ENCODE data around the gene TENM4.

TENM4 gene

DNA sequence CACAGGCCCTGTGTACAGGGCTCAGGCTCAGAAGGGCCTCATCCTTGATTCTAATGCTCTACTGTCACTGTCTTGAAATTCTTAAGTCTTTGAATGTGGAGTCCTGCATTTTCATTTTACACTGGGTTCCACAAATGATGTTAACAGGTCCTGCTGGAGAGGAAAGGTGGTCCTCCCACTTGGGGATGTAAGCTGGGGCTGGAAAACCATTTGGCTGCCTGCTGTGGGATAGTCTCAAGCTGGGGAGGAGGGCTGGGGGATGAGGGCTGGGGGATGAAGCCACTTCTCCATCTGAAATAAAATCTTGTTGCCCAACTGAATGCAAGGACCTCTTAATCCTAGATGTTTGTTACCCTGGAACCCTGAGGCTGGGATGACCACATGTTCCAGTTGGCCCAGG lies 423.0 kb downstream of the TENM4 start:
- no peak for TF ChIP-seq CTCF (conservative IDR thresholded peaks at IDR 0.05; ENCODE audit: low read length)
- no peak overlapping the region for H3K4me3 ChIP-seq (ENCODE audit: low read length)
- no peak for DNase-seq (ENCODE audit: low read depth)

- DNase-seq (ENCODE audit: low read depth), result peak; percentile 29
- no peak overlapping the region for H3K4me3 ChIP-seq (ENCODE audit: low read length)
- TF ChIP-seq CTCF (conservative IDR thresholded peaks at IDR 0.05; ENCODE audit: low read length), result no peak
Measured at GRCh38 chr11:79013509-79013908, 427.3 kb downstream of the TENM4 start.

DNA sequence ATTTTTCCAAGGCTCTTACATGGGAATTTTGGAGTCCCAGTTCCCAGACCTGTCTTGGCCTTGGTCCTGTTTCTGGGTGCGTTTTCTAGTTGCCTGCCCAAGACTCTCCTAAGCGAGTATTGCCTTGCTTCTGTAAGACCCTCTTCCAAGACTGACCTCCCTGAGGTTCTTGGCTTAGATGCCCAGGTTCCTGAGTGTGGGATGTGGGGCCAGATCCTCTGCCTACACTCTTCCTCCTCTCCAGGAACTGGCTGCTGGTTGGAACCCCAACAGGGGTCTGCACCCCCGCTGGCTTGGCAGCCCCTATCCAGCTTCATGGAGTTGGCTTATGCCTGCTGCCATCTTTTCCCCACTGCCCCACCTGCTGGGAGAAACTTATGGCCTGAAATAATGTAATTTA lies 429.5 kb downstream of the TENM4 start:
- DNase-seq (ENCODE audit: low read depth), result no peak
- H3K4me3 ChIP-seq (ENCODE audit: low read length), result no peak overlapping the region
- TF ChIP-seq CTCF (conservative IDR thresholded peaks at IDR 0.05; ENCODE audit: low read length), result no peak

DNA sequence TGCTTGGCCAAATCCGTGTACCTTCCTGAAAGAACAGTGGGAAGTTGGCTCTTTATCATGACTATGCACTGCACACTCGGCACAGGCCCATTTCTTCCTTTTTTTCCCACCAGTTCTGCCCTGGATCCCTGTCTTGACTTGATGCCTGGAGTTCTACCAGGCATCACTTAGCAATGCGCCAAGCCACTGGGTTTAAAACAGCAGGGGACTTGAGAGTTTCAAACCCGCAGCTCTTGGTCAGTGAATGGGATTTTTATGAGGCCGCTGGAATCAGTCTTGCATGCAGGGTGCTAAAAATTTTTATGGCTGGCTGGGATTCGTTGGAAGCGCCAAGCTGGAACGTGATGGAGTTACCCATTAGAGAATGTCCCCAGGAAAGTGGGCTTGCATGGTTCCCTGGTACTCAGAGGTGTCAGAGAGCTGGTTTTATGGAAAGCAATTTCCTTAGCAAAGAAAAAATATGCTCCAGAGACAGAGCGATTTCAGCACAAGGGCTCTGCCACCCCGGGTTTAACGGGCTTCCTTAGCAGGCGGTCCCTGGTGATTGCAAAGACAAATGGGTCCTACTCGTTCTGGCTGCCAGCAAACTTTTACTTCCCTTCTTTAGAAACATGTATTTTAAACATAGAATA lies 432.9 kb downstream of the TENM4 start:
- no peak for TF ChIP-seq CTCF (conservative IDR thresholded peaks at IDR 0.05; ENCODE audit: low read length)
- H3K4me3 ChIP-seq (ENCODE audit: low read length), result no peak overlapping the region
- no peak for DNase-seq (ENCODE audit: low read depth)

DNA sequence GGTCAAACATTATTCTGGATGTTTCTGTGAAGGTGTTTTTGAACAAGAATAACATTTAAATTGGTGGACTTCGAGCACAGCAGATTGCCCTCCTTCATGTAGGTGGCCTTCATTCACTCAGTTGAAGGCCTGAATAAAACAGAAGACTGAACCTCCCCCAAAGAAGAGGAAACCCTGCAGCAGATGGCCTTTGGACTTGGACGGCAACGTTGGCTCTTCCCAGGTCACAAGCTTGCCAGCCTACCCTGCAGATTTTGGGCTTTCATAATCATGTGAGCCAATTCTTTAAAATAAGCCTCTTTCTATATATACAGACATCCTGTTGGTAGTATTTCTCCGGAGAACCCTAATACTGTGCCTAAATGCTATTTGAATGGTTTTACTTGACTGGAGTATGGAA lies 434.0 kb downstream of the TENM4 start:
- DNase-seq (ENCODE audit: low read depth), result no peak

DNA sequence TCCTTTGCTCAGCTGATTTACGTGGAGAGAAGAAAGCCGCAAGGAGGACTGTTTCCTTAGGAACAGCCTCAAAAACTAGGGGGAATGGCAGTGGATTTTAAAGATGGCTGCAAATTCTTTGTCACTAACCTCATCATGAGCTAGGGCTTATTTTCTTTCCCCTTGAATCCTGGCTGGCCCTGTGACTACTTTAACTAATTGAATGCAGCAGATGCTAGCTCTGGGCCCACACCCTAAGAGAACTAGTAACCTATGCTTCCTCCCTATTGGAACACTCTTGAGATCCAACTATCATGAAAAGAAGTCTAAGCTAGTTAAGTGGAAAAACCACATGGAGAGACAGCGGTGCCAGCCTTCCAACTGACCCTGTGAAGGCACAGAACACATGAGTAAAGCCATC lies 444.8 kb downstream of the TENM4 start:
- no peak overlapping the region for H3K4me3 ChIP-seq (ENCODE audit: low read length)
- DNase-seq (ENCODE audit: low read depth), result no peak
- no peak for TF ChIP-seq CTCF (conservative IDR thresholded peaks at IDR 0.05; ENCODE audit: low read length)

More for the DNA sequence above, 434.0 kb downstream of the TENM4 start:
- no peak overlapping the region for H3K4me3 ChIP-seq (ENCODE audit: low read length)
- no peak for TF ChIP-seq CTCF (conservative IDR thresholded peaks at IDR 0.05; ENCODE audit: low read length)

DNA sequence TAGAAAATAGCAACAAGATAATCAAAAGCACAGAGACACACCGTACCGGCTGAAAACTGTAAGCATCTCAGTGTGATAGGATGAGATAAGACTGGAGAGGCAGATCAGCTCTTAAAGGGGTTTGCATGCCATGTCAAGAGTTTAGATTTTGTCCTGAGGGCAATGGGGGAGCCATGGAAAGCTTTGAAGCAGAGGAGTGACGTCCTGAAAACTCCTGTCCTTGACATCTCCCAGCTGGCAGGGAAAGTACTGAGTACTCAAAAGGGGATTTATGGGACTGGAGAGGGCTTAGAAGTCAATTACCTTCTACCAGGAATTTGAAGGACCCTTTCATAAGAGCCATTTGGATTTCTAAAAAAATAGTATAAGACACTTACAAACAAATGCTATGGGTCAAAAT lies 445.7 kb downstream of the TENM4 start:
- H3K4me3 ChIP-seq (ENCODE audit: low read length), result no peak overlapping the region
- DNase-seq (ENCODE audit: low read depth), result no peak
- TF ChIP-seq CTCF (conservative IDR thresholded peaks at IDR 0.05; ENCODE audit: low read length), result no peak

Measured in AG10803 (cell line).